ENCODE data around the gene EFHD2.
"Not testable (repeated sequence)": the region's sequence is repeated elsewhere in the genome, so short reads cannot be mapped to it uniquely, and the experiment has no call there.

EFHD2 gene

DNA sequence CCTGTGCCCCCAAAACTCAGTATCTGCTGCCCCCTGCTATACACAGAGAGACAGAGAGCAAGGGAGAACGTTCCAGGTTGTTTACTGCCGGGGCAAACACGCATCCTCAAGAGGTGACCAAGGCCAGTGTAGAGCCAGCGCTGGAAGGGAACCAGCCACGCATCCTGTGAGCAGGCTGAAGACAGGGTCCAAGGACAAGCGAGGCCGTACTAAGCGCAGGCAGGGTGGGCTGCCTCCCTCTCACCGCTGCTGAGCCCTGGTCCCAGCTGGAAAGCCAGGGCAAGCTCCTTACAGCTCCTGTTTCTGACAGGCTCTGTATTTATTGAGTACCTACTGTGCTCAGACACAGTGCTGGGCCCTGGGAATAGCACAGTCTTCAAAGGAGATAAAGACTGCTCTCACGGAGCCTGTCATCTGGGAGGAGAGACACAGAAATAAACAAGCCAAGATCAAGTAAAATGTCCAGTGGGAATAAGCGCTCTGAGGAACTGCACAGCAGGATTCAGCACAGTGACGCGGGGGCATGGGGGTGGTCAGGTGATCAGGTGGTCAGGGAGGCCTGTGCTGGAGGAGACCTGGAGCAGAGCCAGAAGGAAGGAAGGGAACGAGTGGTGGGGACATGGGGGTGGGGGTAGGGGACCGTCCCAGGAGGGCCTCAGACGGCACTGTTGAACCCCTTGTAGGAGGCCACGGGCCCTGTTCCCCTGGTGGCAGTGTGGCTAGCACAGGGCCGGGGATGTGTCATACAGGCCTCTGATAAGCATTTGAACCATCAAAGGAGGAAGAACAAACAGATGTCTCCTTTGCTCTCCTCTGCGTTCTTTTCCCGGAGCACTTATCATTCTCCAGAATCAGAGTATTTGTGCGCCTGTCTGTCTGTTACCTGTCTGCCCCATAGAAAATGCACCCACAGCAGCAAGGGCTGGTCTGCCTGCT is 37.8 kb upstream of the EFHD2 start:
- H3K4me3 ChIP-seq (ENCODE audit: low read depth, low read length), result no peak overlapping the region
- no peak overlapping the region for H4K12ac ChIP-seq (ENCODE audit: low read depth, low read length)
- H2AK5ac ChIP-seq (ENCODE audit: low read length), result no peak overlapping the region
- no peaks in the 10 kb centered on the region for H3K9me3 ChIP-seq (ENCODE audit: insufficient read depth, low read depth, low read length)
- H3K4me1 ChIP-seq (ENCODE audit: control insufficient read depth in 1 of 2, insufficient read depth in 2 of 2, low read length in 2 of 2), result no peaks in the 10 kb centered on the region
- H3K36me3 ChIP-seq (ENCODE audit: control insufficient read depth in 1 of 2, insufficient read depth in 2 of 2, low read length in 2 of 2), result no peaks in the 10 kb centered on the region
- H3K14ac ChIP-seq (ENCODE audit: low read length), result no peak overlapping the region
- H3K4ac ChIP-seq (ENCODE audit: low read depth, low read length), result no peak overlapping the region
- peak; percentile 40 to 49 for DNase-seq
- H4K91ac ChIP-seq (ENCODE audit: low read depth, low read length), result no peak overlapping the region
- no peak overlapping the region for H2AFZ ChIP-seq (ENCODE audit: insufficient read depth, low read length, poor library complexity)
- WGBS (ENCODE audit: extremely low coverage, insufficient coverage, insufficient read length), result no CpG with 5 or more reads among the region's 21 CpGs
- H3K79me1 ChIP-seq (ENCODE audit: low read length), result no peaks in the 10 kb centered on the region
- no peak overlapping the region for H2BK5ac ChIP-seq (ENCODE audit: low read depth, low read length, poor library complexity)
- no peak overlapping the region for H2BK120ac ChIP-seq (ENCODE audit: insufficient read depth, low read length, poor library complexity)
- no peaks in the 10 kb centered on the region for H3K79me2 ChIP-seq (ENCODE audit: control insufficient read depth, insufficient read depth, low read length, poor library complexity)
- H3K4me2 ChIP-seq (ENCODE audit: low read length), result no peak overlapping the region
- H3K27me3 ChIP-seq (ENCODE audit: insufficient read depth, low read length), result no peaks in the 10 kb centered on the region
- H2BK12ac ChIP-seq (ENCODE audit: low read length), result no peak overlapping the region
- no peak overlapping the region for H3K18ac ChIP-seq (ENCODE audit: low read length)
- no peak overlapping the region for H4K8ac ChIP-seq (ENCODE audit: low read depth, low read length)
- H3K27ac ChIP-seq (ENCODE audit: low read depth, low read length), result no peak overlapping the region
- no peak overlapping the region for H3K23ac ChIP-seq (ENCODE audit: low read length)
- H3K9ac ChIP-seq (ENCODE audit: low read length), result no peak overlapping the region

GRCh38 chr1:15378729-15379128 is 31.0 kb upstream of the EFHD2 start:
- H3K14ac ChIP-seq (ENCODE audit: low read length), result no peak overlapping the region
- WGBS (ENCODE audit: extremely low coverage, insufficient coverage, insufficient read length), result no CpG with 5 or more reads among the region's 8 CpGs

GRCh38 chr1:15379151-15379550 is 30.5 kb upstream of the EFHD2 start:
- not testable (repeated sequence) for H3K27ac ChIP-seq (ENCODE audit: low read depth, low read length); H3K4me2 ChIP-seq (ENCODE audit: low read length); H2AFZ ChIP-seq (ENCODE audit: insufficient read depth, low read length, poor library complexity); H3K9me3 ChIP-seq (ENCODE audit: insufficient read depth, low read depth, low read length); H3K36me3 ChIP-seq (ENCODE audit: control insufficient read depth in 1 of 2, insufficient read depth in 2 of 2, low read length in 2 of 2); H2BK5ac ChIP-seq (ENCODE audit: low read depth, low read length, poor library complexity); H4K12ac ChIP-seq (ENCODE audit: low read depth, low read length); H2BK120ac ChIP-seq (ENCODE audit: insufficient read depth, low read length, poor library complexity); H3K4me3 ChIP-seq (ENCODE audit: low read depth, low read length); H2BK12ac ChIP-seq (ENCODE audit: low read length); H3K79me1 ChIP-seq (ENCODE audit: low read length); H2AK5ac ChIP-seq (ENCODE audit: low read length); H3K4me1 ChIP-seq (ENCODE audit: control insufficient read depth in 1 of 2, insufficient read depth in 2 of 2, low read length in 2 of 2); H3K79me2 ChIP-seq (ENCODE audit: control insufficient read depth, insufficient read depth, low read length, poor library complexity); H4K91ac ChIP-seq (ENCODE audit: low read depth, low read length); H4K8ac ChIP-seq (ENCODE audit: low read depth, low read length); H3K14ac ChIP-seq (ENCODE audit: low read length); H3K23ac ChIP-seq (ENCODE audit: low read length); H3K18ac ChIP-seq (ENCODE audit: low read length); H3K9ac ChIP-seq (ENCODE audit: low read length); H3K27me3 ChIP-seq (ENCODE audit: insufficient read depth, low read length); H3K4ac ChIP-seq (ENCODE audit: low read depth, low read length)
- peak; percentile 51 to 69 for DNase-seq
- WGBS (ENCODE audit: extremely low coverage, insufficient coverage, insufficient read length), result no CpG with 5 or more reads among the region's 9 CpGs

More at GRCh38 chr1:15378729-15379128, 31.0 kb upstream of the EFHD2 start:
- no peaks in the 10 kb centered on the region for H3K79me1 ChIP-seq (ENCODE audit: low read length)
- H2BK120ac ChIP-seq (ENCODE audit: insufficient read depth, low read length, poor library complexity), result no peak overlapping the region
- H2AFZ ChIP-seq (ENCODE audit: insufficient read depth, low read length, poor library complexity), result no peak overlapping the region
- no peaks in the 10 kb centered on the region for H3K36me3 ChIP-seq (ENCODE audit: control insufficient read depth in 1 of 2, insufficient read depth in 2 of 2, low read length in 2 of 2)
- H3K9ac ChIP-seq (ENCODE audit: low read length), result no peak overlapping the region
- H2BK5ac ChIP-seq (ENCODE audit: low read depth, low read length, poor library complexity), result no peak overlapping the region
- no peaks in the 10 kb centered on the region for H3K79me2 ChIP-seq (ENCODE audit: control insufficient read depth, insufficient read depth, low read length, poor library complexity)
- H3K27ac ChIP-seq (ENCODE audit: low read depth, low read length), result no peak overlapping the region
- no peak overlapping the region for H4K12ac ChIP-seq (ENCODE audit: low read depth, low read length)
- H3K4ac ChIP-seq (ENCODE audit: low read depth, low read length), result no peak overlapping the region
- no peak overlapping the region for H3K4me2 ChIP-seq (ENCODE audit: low read length)
- peaks cover 3% of the 10 kb centered on the region for H3K27me3 ChIP-seq (ENCODE audit: insufficient read depth, low read length)
- no peak overlapping the region for H4K8ac ChIP-seq (ENCODE audit: low read depth, low read length)
- H3K23ac ChIP-seq (ENCODE audit: low read length), result no peak overlapping the region
- no peak overlapping the region for H2AK5ac ChIP-seq (ENCODE audit: low read length)
- DNase-seq, result no peak
- no peak overlapping the region for H4K91ac ChIP-seq (ENCODE audit: low read depth, low read length)
- no peaks in the 10 kb centered on the region for H3K4me1 ChIP-seq (ENCODE audit: control insufficient read depth in 1 of 2, insufficient read depth in 2 of 2, low read length in 2 of 2)
- no peak overlapping the region for H3K4me3 ChIP-seq (ENCODE audit: low read depth, low read length)
- no peak overlapping the region for H3K18ac ChIP-seq (ENCODE audit: low read length)
- H3K9me3 ChIP-seq (ENCODE audit: insufficient read depth, low read depth, low read length), result peaks cover under 1% of the 10 kb centered on the region
- H2BK12ac ChIP-seq (ENCODE audit: low read length), result no peak overlapping the region

DNA sequence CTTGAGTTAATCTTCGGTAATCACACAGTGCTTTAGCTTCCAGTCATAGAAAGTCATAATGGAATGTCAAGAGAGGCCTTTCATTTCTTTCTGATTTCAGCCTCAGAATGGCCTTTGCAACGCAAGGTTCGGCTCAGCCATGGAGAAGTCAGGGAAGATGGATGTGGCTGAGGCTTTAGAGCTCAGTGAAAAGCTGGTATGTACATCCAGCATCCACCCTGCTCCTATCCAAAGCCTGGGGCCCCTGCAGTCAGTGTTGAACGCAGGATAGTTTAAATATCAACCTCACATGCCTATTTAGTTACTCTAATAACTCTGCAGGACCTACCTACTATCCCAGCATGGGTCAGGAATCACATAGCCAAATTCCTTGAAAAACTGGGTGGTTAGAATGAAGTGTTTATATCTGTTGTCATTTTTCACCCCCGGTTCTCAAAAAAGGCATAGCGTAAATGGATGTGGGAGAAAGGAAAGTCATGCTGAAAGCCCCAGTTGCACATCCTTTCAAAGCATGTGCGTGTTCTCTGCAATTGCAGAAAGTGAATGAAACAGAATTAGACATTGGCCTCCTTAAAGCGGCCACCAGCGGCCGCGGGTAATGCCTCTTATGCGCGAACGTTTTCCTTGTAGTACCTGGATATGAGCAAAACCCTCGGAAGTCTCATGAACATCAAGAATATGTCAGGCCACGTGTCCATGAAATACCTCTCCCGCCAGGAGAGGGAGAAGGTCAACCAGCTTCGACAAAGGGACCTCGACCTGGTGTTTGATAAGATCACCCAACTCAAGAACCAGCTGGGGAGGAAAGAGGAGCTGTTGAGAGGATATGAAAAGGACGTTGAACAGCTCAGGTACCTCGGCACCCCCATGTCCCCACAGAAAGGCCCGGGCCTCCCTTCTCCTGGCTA is 28.8 kb upstream of the EFHD2 start:
- H3K4ac ChIP-seq (ENCODE audit: low read depth, low read length), result no peak overlapping the region
- H3K23ac ChIP-seq (ENCODE audit: low read length), result no peak overlapping the region
- H2BK120ac ChIP-seq (ENCODE audit: insufficient read depth, low read length, poor library complexity), result no peak overlapping the region
- no peak overlapping the region for H3K18ac ChIP-seq (ENCODE audit: low read length)
- H4K8ac ChIP-seq (ENCODE audit: low read depth, low read length), result no peak overlapping the region
- peaks cover 23% of the 10 kb centered on the region for H3K27me3 ChIP-seq (ENCODE audit: insufficient read depth, low read length)
- H3K9me3 ChIP-seq (ENCODE audit: insufficient read depth, low read depth, low read length), result peaks cover 8% of the 10 kb centered on the region
- no peak overlapping the region for H3K27ac ChIP-seq (ENCODE audit: low read depth, low read length)
- H4K12ac ChIP-seq (ENCODE audit: low read depth, low read length), result no peak overlapping the region
- H3K79me2 ChIP-seq (ENCODE audit: control insufficient read depth, insufficient read depth, low read length, poor library complexity), result no peaks in the 10 kb centered on the region
- no peak overlapping the region for H2AK5ac ChIP-seq (ENCODE audit: low read length)
- WGBS (ENCODE audit: extremely low coverage, insufficient coverage, insufficient read length), result no CpG with 5 or more reads among the region's 22 CpGs
- H3K9ac ChIP-seq (ENCODE audit: low read length), result no peak overlapping the region
- H3K36me3 ChIP-seq (ENCODE audit: control insufficient read depth in 1 of 2, insufficient read depth in 2 of 2, low read length in 2 of 2), result no peaks in the 10 kb centered on the region
- H3K14ac ChIP-seq (ENCODE audit: low read length), result no peak overlapping the region
- no peak overlapping the region for H2BK5ac ChIP-seq (ENCODE audit: low read depth, low read length, poor library complexity)
- no peak overlapping the region for H2BK12ac ChIP-seq (ENCODE audit: low read length)
- H4K91ac ChIP-seq (ENCODE audit: low read depth, low read length), result no peak overlapping the region
- no peak overlapping the region for H3K4me3 ChIP-seq (ENCODE audit: low read depth, low read length)
- no peaks in the 10 kb centered on the region for H3K4me1 ChIP-seq (ENCODE audit: control insufficient read depth in 1 of 2, insufficient read depth in 2 of 2, low read length in 2 of 2)
- H2AFZ ChIP-seq (ENCODE audit: insufficient read depth, low read length, poor library complexity), result no peak overlapping the region
- H3K4me2 ChIP-seq (ENCODE audit: low read length), result no peak overlapping the region
- peak; percentile 62 to 70 for DNase-seq
- H3K79me1 ChIP-seq (ENCODE audit: low read length), result no peaks in the 10 kb centered on the region
